GM18870 (cell line): ENCODE results near the gene EPO.

Source experiments
- ATAC-seq: cut with Tn5 transposase; IDR thresholded peaks from one replicate; pipeline ENCODE4 v1.9.1; 2021; ENCODE audit warnings: moderate library complexity; ENCODE audit not compliant: unreplicated experiment

Gene EPO

GRCh38 chr7:100720279-100720670 is at the start of gene EPO:
Gene EPO, plus strand, starts transcription at chr7:100720468. Its CDS starts 513 bp downstream, at chr7:100720981.
- no peak for ATAC-seq

DNA sequence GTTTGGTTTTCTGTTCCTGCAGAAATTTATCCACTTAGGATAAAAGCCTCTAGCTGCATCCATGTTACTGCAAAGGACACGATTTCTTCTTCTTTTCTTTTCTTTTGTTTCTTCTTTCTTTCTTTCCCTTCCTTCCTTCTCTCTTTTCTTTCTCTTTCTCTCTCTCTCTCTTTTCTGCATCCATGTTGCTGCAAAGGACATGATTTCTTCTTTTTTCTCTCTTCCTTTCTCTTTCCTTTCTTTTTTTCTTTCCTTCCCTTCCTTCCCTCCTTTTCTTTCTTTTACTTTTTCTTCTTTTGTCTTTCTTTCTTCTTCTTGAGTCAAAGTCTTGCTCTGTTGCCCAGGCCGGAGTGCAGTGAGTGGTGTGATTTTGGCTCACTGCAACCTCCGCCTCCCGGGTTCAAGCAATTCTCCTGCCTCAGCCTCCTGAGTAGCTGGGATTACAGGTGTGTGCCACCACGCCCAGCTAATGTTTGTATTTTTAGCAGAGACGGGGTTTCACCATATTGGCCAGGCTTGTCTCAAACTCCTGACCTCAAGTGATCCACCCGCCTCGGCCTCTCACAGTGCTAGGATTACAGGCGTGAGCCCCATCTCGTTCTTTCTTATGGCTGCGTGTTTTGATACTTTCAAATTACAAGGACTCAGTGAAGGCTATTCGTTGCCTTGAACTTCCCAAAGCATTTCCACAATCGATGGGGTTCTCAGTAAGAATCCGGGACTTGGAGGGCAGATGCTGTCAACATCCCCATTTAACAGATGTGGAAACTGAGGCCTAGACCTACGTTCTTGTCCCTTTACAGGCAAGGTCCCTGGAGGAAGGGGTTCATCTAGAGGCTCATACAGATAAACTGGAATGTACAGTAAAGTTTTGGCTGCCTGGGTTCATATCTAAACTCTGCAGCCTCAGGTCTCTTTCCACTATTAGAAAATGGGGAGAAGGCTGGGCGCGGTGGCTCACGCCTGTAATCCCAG is 48.6 kb upstream of the EPO start:
- no peak for ATAC-seq

DNA sequence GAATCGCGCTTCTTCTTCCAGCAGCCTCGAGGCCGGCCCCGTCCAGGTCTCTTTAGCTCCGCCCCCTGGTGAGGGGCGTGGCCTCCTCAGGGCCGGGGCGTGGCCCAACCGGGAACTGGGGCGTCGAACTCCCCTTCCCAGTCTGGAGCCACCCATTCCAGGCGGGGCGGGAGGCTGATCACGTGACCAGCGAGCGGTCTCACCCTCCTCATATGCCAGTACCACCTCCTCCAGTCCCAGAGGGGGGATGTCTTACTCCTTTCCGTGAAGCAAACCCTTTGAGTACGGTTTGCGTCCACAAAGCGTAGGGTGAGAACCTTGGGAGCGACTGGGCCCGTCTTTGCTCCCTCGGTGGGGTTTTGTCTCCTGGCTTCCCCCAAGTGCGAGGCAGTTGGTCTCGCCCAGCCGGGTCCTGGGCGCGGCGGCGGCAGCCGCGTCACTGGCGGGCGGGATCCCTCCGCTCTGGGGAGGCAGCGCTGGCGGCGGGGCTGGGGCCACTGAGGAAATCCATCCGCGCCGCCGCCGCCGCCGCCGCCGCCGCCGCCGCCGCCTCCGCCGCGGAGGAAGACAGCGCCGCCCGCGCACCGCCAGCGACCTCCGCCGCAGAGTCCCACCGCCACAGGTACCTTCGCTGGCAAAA is 46.8 kb upstream of the EPO start, which contains the start of gene GNB2:
TSS of gene GNB2 (plus strand) at position 439 of the 640 bp plus-strand sequence. CDS start 2,526 bp downstream, outside the sequence.
- peak; percentile 67 for ATAC-seq

GRCh38 chr7:100673942-100674410 is 46.3 kb upstream of the EPO start:
- no peak for ATAC-seq

- no peak for ATAC-seq
Measured at GRCh38 chr7:100674411-100675104, 45.7 kb upstream of the EPO start.

DNA sequence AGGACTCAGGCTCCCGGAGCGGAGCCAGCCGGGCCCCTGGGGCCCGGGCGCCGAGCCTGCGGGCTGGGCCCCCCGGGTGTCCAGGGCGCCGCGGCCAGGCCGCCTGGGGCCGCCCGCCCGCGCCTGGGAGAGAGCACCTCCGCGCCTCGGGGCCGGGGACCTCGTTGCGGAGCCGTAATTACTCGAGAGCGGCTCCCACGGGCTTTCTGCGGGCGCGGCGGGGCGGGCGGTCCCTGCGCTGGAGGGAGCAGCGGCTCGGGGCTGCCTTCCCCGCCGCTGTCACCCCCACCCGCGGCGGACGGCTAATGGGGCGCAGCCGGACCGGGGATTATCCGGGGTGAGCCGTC is 45.2 kb upstream of the EPO start:
- no peak for ATAC-seq

DNA sequence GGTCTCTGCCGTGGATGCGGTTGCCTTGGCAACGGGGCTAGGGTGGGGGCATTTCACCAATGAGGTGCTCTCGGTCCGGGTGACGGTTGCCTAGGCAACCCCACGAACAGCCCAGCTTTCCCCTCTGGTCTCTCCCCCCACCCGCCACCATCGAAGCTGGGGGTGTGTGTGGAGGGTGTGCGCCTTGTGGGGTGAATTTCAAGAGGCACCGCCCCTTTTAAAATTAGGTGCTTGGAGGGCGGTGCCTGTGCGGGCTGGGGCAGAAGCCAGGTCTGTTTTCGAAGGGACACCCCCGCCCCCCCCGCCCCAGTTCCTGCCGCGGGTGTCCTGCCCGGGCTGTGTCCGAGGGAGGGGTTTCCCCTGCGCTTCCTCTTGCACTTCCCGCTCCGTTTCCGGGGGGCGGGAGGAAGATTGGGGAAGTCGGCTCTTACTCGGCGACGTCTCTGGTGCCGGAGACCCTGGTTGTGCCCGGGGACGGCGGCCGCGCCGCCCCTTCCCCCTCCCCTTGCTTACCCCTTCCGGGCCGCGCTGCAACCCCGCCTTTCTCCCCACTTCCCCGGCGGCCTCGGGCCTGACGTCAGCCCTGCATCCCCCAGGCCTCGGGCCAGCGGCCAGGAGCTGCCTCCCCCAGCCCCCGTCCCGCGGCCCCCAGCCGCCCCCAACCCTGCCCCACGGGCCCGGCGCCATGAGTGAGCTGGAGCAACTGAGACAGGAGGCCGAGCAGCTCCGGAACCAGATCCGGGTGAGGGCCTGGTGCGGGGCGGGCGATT is 44.5 kb upstream of the EPO start:
- ATAC-seq, result no peak

DNA sequence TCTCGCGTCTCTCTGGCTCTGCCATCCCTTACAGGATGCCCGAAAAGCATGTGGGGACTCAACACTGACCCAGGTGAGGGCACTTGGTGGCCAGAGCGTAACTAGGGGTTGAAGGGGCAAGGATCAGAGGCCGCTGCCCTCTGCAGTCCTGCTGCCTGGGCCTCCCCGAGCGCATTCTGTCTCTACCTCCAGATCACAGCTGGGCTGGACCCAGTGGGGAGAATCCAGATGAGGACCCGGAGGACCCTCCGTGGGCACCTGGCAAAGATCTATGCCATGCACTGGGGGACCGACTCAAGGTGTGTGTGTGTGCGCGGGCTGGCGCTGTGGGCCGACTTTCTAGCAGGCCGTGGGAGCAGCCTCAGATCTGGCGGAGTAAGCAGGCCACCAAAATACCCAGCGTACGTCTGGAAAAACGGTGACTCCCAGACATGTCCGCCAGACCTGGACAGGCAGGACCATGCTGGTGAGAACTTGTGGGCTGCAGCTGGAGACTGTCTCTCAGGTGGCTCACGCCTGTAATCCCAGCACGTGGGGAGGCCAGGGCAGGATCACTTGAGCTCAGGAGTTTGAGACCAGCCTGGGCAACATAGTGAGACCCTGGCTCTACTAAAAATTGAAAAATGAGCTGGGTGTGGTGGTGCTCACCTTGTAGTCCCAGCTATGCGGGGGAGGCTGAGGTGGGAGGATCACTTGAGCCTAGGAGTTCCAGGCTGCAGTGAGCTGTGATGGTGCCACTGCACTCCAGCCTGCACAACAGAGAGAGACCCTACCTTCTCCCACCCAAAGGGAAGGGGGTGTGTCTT is 43.6 kb upstream of the EPO start:
- ATAC-seq, result no peak

- no peak for ATAC-seq
Measured at GRCh38 chr7:100677308-100678267, 42.7 kb upstream of the EPO start.

- no peak for ATAC-seq
Measured at GRCh38 chr7:100678291-100678984, 41.8 kb upstream of the EPO start.

- no peak for ATAC-seq
Measured at GRCh38 chr7:100679129-100679926, 40.9 kb upstream of the EPO start.

DNA sequence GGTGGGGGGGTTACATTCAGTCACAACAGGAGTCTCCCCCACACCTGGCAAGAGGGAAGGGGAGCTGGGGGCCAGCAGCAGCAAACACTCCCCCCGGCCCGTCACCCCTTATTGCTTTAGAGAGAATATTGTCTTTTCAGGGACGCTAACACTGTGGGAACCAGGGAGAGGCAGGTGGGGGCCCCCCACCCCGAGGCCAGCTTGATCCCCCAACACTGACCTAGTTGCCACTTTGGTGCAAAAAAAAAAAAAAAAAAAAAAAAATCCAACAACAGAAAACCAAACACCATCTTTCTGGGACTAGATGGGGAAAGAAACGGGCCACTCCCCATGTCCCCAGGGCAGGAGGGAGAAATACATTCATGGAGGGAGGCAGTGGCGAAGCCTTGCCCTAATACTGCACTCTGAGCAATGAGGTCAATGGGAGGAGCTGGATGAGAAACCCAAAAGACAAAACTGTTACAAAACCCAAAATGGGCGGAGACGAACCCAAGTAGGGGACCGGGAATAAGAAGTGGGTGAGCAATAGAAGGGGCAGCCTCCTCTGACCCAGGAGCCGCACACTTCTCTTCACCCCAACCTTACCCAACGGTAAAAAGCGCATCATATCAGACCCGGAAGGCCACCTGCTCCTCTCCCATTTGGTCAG is 40.2 kb upstream of the EPO start:
- ATAC-seq, result no peak

GRCh38 chr7:100680576-100681271 is 39.5 kb upstream of the EPO start:
- no peak for ATAC-seq

DNA sequence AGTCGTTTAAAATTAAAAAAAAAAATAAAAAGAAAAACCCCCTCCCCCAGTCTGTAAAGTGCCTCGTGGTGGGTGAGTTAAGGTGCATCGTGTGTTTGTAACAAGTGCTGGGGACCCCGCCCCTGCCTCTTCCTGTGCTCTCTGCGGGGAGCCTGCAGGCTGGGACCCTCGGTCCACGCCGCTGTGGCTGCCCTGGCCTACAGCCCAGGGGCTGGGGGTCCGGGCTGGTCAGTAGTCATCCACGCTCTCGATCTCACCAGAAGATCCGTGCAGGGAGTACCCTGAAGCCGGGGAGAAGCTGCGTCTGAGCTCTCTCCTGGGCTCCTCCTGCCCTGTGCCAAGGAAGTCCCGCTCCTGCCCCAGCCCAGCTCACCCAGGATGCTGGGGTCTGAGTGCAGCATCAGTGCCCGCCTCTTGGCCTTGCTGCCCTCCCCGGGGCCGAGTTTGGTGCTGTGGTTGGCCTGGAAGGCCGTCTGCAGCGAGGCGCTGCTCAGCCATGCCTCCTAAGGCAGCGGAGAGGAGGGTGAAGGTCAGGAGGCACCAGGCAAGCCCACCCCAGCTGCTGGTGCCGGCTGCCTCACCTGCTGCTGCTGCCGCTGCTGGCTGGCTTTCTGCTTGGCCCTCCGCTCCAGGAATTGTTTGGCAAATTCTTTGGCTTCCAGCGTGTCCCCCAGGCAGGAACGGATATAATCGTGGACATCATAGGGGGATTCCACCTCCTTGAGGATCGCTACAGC is 38.6 kb upstream of the EPO start:
- no peak for ATAC-seq

- ATAC-seq, result no peak
Measured at GRCh38 chr7:100682228-100682741, 38.0 kb upstream of the EPO start.
